Activated CD4-positive, alpha-beta T cell treated with anti-CD3 and anti-CD28 coated beads, Interleukin-2, amount 50 U/mL, for 24 hours (primary cell): ENCODE data around the gene TIMM13.

Experiments
- DNase-seq, 2 donors: peaks; one replicate each; pipeline ENCODE4 v3.0.0-alpha.2; 2020; ENCODE audit warnings: low read depth in 1 of 2, low spot score in 1 of 2

Gene TIMM13

GRCh38 chr19:2387367-2388288, 39.8 kb downstream of the TIMM13 start:
- no peak for DNase-seq

- DNase-seq: no peak
These were observed 42.2 kb downstream of the TIMM13 start for GRCh38 chr19:2385053-2385721.

- no peak for DNase-seq
These were observed 44.7 kb downstream of the TIMM13 start for GRCh38 chr19:2382530-2383222.

GRCh38 chr19:2381148-2381820, 46.1 kb downstream of the TIMM13 start:
- no peak for DNase-seq

DNA sequence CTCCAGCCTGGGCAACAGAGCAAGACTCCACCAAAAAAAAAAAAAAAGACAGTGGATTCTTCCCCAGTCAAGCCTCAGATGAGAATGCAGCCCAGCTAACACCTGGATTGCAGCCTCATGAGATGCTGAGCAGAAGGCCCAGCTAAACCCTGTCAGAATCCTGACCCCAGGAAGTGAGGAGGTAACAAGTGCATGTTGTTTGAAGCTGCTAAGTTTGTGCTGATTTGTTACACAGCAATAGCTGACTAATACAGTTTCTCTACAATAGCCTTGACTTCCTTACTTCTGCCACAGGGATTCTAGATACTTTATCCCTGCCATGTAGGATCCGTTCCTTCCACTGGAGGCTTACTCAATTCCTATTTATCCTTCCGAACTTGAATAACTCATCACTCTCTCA, 46.8 kb downstream of the TIMM13 start:
- no peak for DNase-seq

DNA sequence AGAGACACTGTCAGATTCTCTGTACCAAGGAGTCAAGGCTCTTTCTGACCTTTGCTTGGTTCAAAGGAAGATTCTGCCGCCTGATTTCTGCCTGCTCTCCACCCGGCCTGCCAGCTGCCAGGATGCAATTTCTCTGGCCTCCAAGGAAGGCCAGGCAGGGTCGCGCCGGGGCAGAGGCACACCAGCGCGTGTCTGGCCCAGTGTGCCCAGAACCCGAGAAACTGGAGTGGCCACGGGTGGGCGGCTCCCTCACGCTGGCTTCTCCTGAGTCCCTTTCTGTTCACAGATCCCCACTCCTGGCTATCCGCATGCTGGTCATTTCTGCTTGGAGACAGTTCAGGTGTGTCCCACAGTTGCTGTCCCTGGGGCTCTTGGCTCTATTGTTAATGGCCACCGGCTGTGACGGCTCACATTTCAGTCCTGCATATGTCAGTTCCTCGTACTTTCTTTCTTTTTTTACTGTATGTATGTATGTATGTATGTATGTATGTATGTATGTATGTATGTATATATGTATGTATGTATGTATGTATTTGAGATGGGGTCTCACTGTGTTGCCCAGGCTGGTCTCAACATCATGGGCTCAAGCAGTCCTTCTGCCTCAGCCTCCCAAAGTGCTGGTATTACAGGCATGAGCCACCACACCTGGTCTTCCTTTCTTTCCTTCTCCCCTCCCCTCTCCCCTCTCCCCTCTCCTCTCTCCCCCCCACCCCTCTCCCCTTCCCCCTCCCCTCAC, 50.4 kb downstream of the TIMM13 start:
- DNase-seq: no peak
